22Rv1 (cell line): Measurements from ENCODE around the gene GPR150.

Source experiments
- CTCF ChIP-seq: fragments of 450-650 bp; IDR thresholded peaks from 2 replicates; pipeline ENCODE4 v1.5.1; 2017; ENCODE audit warnings: mild to moderate bottlenecking
- ZFX ChIP-seq: fragments of 450-650 bp; IDR thresholded peaks from 2 replicates; pipeline ENCODE4 v1.6.1; 2017; ENCODE audit warnings: antibody characterized with exemption, borderline replicate concordance

GRCh38 chr5:95595289-95595931 lies 24.5 kb upstream of the GPR150 start:
- TF ChIP-seq CTCF, result no peak
- TF ChIP-seq ZFX, result no peak
